HepG2 (cell line): ENCODE measurements around the gene GPBAR1. TPM values are rescaled to one million over a fixed set of nuclear protein-coding genes. Genes with fewer than 3 reads are reported as not detected.

Experiments used
- CEBPB ChIP-seq: IDR thresholded peaks from 2 replicates; pipeline ENCODE4 v1.6.1; 2011; ENCODE audit warnings: low read depth, low read length, improper control_type of control experiment, borderline replicate concordance
- DMAP1 ChIP-seq: IDR thresholded peaks from 2 replicates; pipeline ENCODE4 v1.6.1; 2016
- FOXC1 ChIP-seq: sonication (generic); formaldehyde crosslinking; IDR thresholded peaks from 2 replicates; pipeline ENCODE4 v1.8.0; 2022; ENCODE audit warnings: mild to moderate bottlenecking, missing genetic modification reagents, borderline replicate concordance
- GTF3A ChIP-seq: sonication (generic); formaldehyde crosslinking; conservative IDR thresholded peaks from 2 replicates; pipeline ENCODE4 v1.4.0; 2020; ENCODE audit warnings: mild to moderate bottlenecking, missing genetic modification reagents
- JDP2 ChIP-seq: sonication (generic); formaldehyde crosslinking; IDR thresholded peaks from 2 replicates; pipeline ENCODE4 v1.8.1; 2022; ENCODE audit warnings: missing genetic modification reagents, borderline replicate concordance
- KLF16 ChIP-seq, 2 experiments: sonication (generic) in 1 of 2; formaldehyde crosslinking in 1 of 2; IDR thresholded peaks; 2 replicates each; pipeline versions ENCODE4 v1.6.1 to v1.8.0; 2016 to 2023; ENCODE audit warnings: missing genetic modification reagents in 2 of 2, missing compliant biosample characterization in 1 of 2
- MAFF ChIP-seq: IDR thresholded peaks from 2 replicates; pipeline ENCODE4 v1.6.1; 2011; ENCODE audit warnings: low read depth, low read length, improper control_type of control experiment
- MATR3 ChIP-seq: sonication (generic); formaldehyde crosslinking; IDR thresholded peaks from 2 replicates; pipeline ENCODE4 v1.4.0; 2020; ENCODE audit warnings: missing genetic modification reagents
- PITX1 ChIP-seq: sonication (generic); formaldehyde crosslinking; IDR thresholded peaks from 2 replicates; pipeline ENCODE4 v1.5.1; 2020; ENCODE audit warnings: mild to moderate bottlenecking, missing genetic modification reagents
- RXRA ChIP-seq: sonication (generic); formaldehyde crosslinking; IDR thresholded peaks from 2 replicates; pipeline ENCODE4 v1.5.1; 2020; ENCODE audit warnings: missing genetic modification reagents
- SMAD1 ChIP-seq: sonication (generic); formaldehyde crosslinking; IDR thresholded peaks from 2 replicates; pipeline ENCODE4 v1.4.0; 2020; ENCODE audit warnings: missing genetic modification reagents, low read depth, mild to moderate bottlenecking, borderline replicate concordance
- SPEN ChIP-seq: sonication (generic); formaldehyde crosslinking; IDR thresholded peaks from 2 replicates; pipeline ENCODE4 v1.5.1; 2020; ENCODE audit warnings: low read depth, mild to moderate bottlenecking, missing genetic modification reagents
- TRIM22 ChIP-seq: fragments of 450-650 bp; IDR thresholded peaks from 2 replicates; pipeline ENCODE4 v1.6.1; 2017
- ZNF234 ChIP-seq: sonication (generic); formaldehyde crosslinking; conservative IDR thresholded peaks from 2 replicates; pipeline ENCODE4 v1.5.1; 2020; ENCODE audit warnings: mild to moderate bottlenecking, missing genetic modification reagents
- ZNF546 ChIP-seq: sonication (generic); formaldehyde crosslinking; conservative IDR thresholded peaks from 2 replicates; pipeline ENCODE4 v1.8.1; 2023; ENCODE audit warnings: mild to moderate bottlenecking, missing genetic modification reagents
- ZNF558 ChIP-seq: sonication (generic); formaldehyde crosslinking; IDR thresholded peaks from 2 replicates; pipeline ENCODE4 v1.9.0; 2022; ENCODE audit warnings: mild to moderate bottlenecking, missing genetic modification reagents, borderline replicate concordance
- ZNF563 ChIP-seq: sonication (generic); formaldehyde crosslinking; IDR thresholded peaks from 2 replicates; pipeline ENCODE4 v1.8.0; 2022; ENCODE audit warnings: mild to moderate bottlenecking, moderate library complexity, missing genetic modification reagents
- ZNF629 ChIP-seq: sonication (generic); formaldehyde crosslinking; conservative IDR thresholded peaks from 2 replicates; pipeline ENCODE4 v1.5.0; 2020; ENCODE audit warnings: missing genetic modification reagents
- ZNF687 ChIP-seq: sonication (generic); formaldehyde crosslinking; IDR thresholded peaks from 2 replicates; pipeline ENCODE4 v1.5.1; 2020; ENCODE audit warnings: mild to moderate bottlenecking, missing genetic modification reagents, moderate library complexity
- ZNF775 ChIP-seq: sonication (generic); formaldehyde crosslinking; IDR thresholded peaks from 2 replicates; pipeline ENCODE4 v1.4.0; 2020; ENCODE audit warnings: missing genetic modification reagents, mild to moderate bottlenecking, moderate library complexity, borderline replicate concordance
- polyA plus RNA-seq, 8 experiments: library from polyadenylated mRNA; depleted of rRNA in 3 of 8; stranded (reverse) in 7 of 8; unstranded in 1 of 8; fragments of >200 nt; fragmentation: Illumina TruSeq in 4 of 8; extraction: Trizol in 4 of 8; gene quantifications; 2 replicates each; pipeline versions ENCODE4 v1.2.1 to v1.2.3, GENCODE V29; 2011 to 2016; ENCODE audit warnings: low read depth in 4 of 8, missing spikeins in 1 of 8, mixed read lengths in 1 of 8; ENCODE audit not compliant: insufficient read depth in 1 of 8
- total RNA-seq, 5 experiments: library from RNA; depleted of rRNA; stranded (reverse); fragments of >200 nt; fragmentation: Illumina TruSeq; extraction: Trizol; gene quantifications; 2 replicates each; pipeline ENCODE4 v1.2.3, GENCODE V29; 2016; ENCODE audit warnings: low read depth in 1 of 5
- TF ChIP-seq, protein P1 (sequence below): sonication (generic); formaldehyde crosslinking; IDR thresholded peaks from 2 replicates; pipeline ENCODE4 v1.5.0; 2020; ENCODE audit warnings: mild to moderate bottlenecking, missing genetic modification reagents
- TF ChIP-seq, protein P2 (sequence below): sonication (generic); formaldehyde crosslinking; IDR thresholded peaks from 2 replicates; pipeline ENCODE4 v1.4.0; 2020; ENCODE audit warnings: missing genetic modification reagents; ENCODE audit errors: not compliant biosample characterization

The GPBAR1 gene
- total and polyA plus RNA-seq, 2 of the 13 experiments (the other 11 are each of a cell fraction or from before 2014, with no cell fraction given): 0.05 to 0.09 TPM

DNA sequence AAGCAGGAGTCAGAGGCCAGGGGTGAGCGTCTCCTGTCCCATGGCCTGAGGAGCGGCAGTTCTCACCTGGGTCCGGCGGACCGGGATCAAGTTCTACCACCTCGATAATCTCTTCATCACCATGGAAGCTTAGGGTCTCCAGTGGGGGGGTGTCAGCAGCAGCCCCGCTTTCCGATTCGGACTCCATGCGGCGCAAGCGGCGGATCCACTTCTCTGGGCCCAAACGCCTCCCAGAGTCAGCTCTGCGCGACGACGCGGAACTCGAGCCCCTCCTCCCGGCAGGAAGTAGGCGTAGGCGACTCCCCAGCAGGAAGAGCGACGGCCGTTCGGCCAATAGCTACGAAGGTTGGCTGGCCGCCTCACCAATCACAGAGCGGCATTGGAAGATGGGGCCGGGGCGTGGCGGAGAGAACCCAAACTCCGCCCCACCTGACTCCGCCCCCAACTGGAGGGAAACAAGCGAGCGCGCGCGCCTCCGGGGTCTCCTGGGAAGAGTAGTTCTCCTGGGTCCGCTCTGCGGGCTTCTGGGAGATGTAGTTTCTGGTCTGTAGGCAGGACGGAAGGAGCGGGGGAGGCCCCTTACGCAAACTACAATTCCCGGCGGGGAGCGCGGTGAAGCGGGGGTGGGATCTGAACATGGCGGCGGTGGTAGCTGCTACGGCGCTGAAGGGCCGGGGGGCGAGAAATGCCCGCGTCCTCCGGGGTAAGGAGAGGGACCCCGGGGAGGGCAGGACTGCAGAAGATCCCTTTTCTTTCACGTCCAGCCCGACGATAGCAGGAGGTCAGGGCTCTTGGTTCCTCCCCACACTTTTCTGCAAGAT is 9.3 kb downstream of the GPBAR1 start, which contains the start of the genes AAMP and PNKD (continued):
- TF ChIP-seq ZNF558 (CRISPR knock-in tag) (no peak), DMAP1 (CRISPR knock-in tag) (peak; percentile 89), ZNF546 (CRISPR knock-in tag) (peak; percentile 99), SPEN (CRISPR knock-in tag) (peak; percentile 88), TRIM22 (no peak), KLF16 (CRISPR knock-in tag; IDR thresholded peaks at IDR 0.05) (peak in 1 of 2 experiments; percentile 39; a peak in 1 of 4 replicates), FOXC1 (CRISPR knock-in tag) (no peak), CEBPB (peak; percentile 61; the same call in 1 of the 2 replicates), MAFF (no peak), RXRA (peak; percentile 31; the same call in 1 of the 2 replicates), MATR3 (CRISPR knock-in tag) (no peak), ZNF687 (CRISPR knock-in tag) (peak; percentile 88), GTF3A (CRISPR knock-in tag) (0 out of 2 replicates have a peak, but pooled peaks have one; percentile 49), ZNF775 (CRISPR knock-in tag) (no peak; the same call in 1 of the 2 replicates), PITX1 (no peak; the same call in 1 of the 2 replicates), ZNF629 (CRISPR knock-in tag) (no peak), ZNF563 (CRISPR knock-in tag) (peak; percentile 80; the same call in 1 of the 2 replicates), JDP2 (CRISPR knock-in tag) (no peak), ZNF234 (no peak), SMAD1 (CRISPR knock-in tag) (0 out of 2 replicates have a peak, but pooled peaks have one; percentile 16)
- TF ChIP-seq, protein P1, sequence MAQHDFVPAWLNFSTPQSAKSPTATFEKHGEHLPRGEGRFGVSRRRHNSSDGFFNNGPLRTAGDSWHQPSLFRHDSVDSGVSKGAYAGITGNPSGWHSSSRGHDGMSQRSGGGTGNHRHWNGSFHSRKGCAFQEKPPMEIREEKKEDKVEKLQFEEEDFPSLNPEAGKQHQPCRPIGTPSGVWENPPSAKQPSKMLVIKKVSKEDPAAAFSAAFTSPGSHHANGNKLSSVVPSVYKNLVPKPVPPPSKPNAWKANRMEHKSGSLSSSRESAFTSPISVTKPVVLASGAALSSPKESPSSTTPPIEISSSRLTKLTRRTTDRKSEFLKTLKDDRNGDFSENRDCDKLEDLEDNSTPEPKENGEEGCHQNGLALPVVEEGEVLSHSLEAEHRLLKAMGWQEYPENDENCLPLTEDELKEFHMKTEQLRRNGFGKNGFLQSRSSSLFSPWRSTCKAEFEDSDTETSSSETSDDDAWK (CRISPR knock-in tag): no peak
- TF ChIP-seq, protein P2, sequence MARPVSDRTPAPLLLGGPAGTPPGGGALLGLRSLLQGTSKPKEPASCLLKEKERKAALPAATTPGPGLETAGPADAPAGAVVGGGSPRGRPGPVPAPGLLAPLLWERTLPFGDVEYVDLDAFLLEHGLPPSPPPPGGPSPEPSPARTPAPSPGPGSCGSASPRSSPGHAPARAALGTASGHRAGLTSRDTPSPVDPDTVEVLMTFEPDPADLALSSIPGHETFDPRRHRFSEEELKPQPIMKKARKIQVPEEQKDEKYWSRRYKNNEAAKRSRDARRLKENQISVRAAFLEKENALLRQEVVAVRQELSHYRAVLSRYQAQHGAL: peak; percentile 95
